K562 (cell line): ENCODE results near the gene LGR6. TPM values are rescaled to one million over a fixed set of nuclear protein-coding genes. Genes with fewer than 3 reads are reported as not detected.
A peak's percentile ranks its signal among the peaks of the same experiment; 100 is the strongest.

Source experiments
- ATAC-seq: fragments of 200-7000 bp; cut with Tn5 transposase; 3 replicates; pipeline ENCODE4 v1.9.1; 2020; ENCODE audit warnings: moderate library complexity
- BruUV-seq: library from RNA; stranded (reverse); fragments of 400-500 nt; replicated peaks from 2 replicates; lab custom pipeline; 2021; lab: Mats Ljungman, UMichigan
- CTCF ChIA-PET: fragments of 300-600 bp; formaldehyde crosslinking; extraction: SDS; loops from one replicate; lab custom pipeline; 2021; ENCODE audit warnings: low intra/inter-chr PET ratio; lab: Yijun Ruan, JAX
- POLR2A ChIA-PET: fragments of 300-600, 350-650 bp; sonication (Branson Sonifier 250); formaldehyde crosslinking; extraction: SDS; loops from one replicate; lab custom pipeline; 2021; ENCODE audit warnings: antibody characterized with exemption, inconsistent platforms; lab: Yijun Ruan, JAX
- DNase-seq, 4 experiments: peaks; one replicate each; pipeline versions ENCODE4 v3.0.0 to v3.0.0-alpha.2; 2011 to 2018; ENCODE audit warnings: low spot score in 3 of 4, mixed read lengths in 3 of 4; ENCODE audit errors: extremely low read depth in 1 of 4
- FAIRE-seq: peaks from 2 replicates; lab custom pipeline; 2011; peaks lifted over from hg19 to GRCh38; lab: Jason Lieb, UNC
- H2AFZ ChIP-seq: 2 replicates; pipeline ENCODE4 v1.6.0; 2011; ENCODE audit warnings: low read depth, low read length, control low read depth, inconsistent platforms
- H3K27ac ChIP-seq: fragments of 200-600 bp; 3 replicates; pipeline ENCODE4 v1.8.0; 2011; ENCODE audit warnings: low read depth, mild to moderate bottlenecking, control low read depth, inconsistent platforms, low read length, moderate library complexity, mixed read lengths; ENCODE audit errors: extremely low read depth
- H3K27me3 ChIP-seq, 2 experiments: fragments of 300-600 bp in 1 of 2; 2 replicates in 1 of 2; 3 replicates in 1 of 2; pipeline versions ENCODE4 v1.6.0 to v1.8.0; 2011; ENCODE audit warnings: inconsistent platforms in 2 of 2, low read length in 2 of 2, mild to moderate bottlenecking in 1 of 2, mixed read lengths in 1 of 2, moderate library complexity in 1 of 2; ENCODE audit not compliant: control insufficient read depth in 2 of 2, insufficient read depth in 2 of 2
- H3K36me3 ChIP-seq: fragments of 300-600 bp; 3 replicates; pipeline ENCODE4 v1.8.0; 2011; ENCODE audit warnings: mild to moderate bottlenecking, low read length, inconsistent platforms; ENCODE audit not compliant: control insufficient read depth, insufficient read depth
- H3K4me1 ChIP-seq, 2 experiments: fragments of 200-600 bp in 1 of 2; replicated peaks in 1 of 2; 2 replicates in 1 of 2; 3 replicates in 1 of 2; pipeline versions ENCODE4 v1.5.1 to v1.8.0; 2011; ENCODE audit warnings: inconsistent platforms in 2 of 2, low read length in 2 of 2, mild to moderate bottlenecking in 1 of 2, mixed read lengths in 1 of 2, moderate library complexity in 1 of 2; ENCODE audit not compliant: control insufficient read depth in 2 of 2, insufficient read depth in 2 of 2
- H3K4me2 ChIP-seq: 2 replicates; pipeline ENCODE4 v1.6.1; 2011; ENCODE audit warnings: low read length, control low read depth, inconsistent platforms, mixed read lengths; ENCODE audit not compliant: insufficient read depth
- H3K4me3 ChIP-seq: fragments of 200-600 bp; sonication (generic), shearing (Covaris generic); 2 replicates; pipeline ENCODE4 v1.5.1; 2016; ENCODE audit warnings: control low read depth, inconsistent platforms
- H3K79me2 ChIP-seq: fragments of 200-600 bp; 3 replicates; pipeline ENCODE4 v1.8.0; 2011; ENCODE audit warnings: low read length, inconsistent platforms; ENCODE audit not compliant: control insufficient read depth, insufficient read depth
- H3K9ac ChIP-seq, 2 experiments: 2 replicates each; pipeline versions ENCODE4 v1.6.0 to v1.6.1; 2011; ENCODE audit warnings: low read depth in 2 of 2, low read length in 2 of 2, control low read depth in 1 of 2, inconsistent platforms in 1 of 2, mild to moderate bottlenecking in 1 of 2, mixed read lengths in 1 of 2; ENCODE audit not compliant: insufficient read depth in 1 of 2
- H3K9me1 ChIP-seq: one replicate; pipeline ENCODE4 v1.6.0; 2011; ENCODE audit warnings: inconsistent platforms, mild to moderate bottlenecking, low read length, moderate library complexity; ENCODE audit not compliant: control insufficient read depth, insufficient read depth
- H3K9me3 ChIP-seq: replicated peaks from 2 replicates; pipeline ENCODE4 v1.5.1; 2011; ENCODE audit warnings: low read depth, low read length, inconsistent platforms; ENCODE audit not compliant: control insufficient read depth, insufficient read depth
- H4K20me1 ChIP-seq: replicated peaks from 2 replicates; pipeline ENCODE4 v1.6.1; 2011; ENCODE audit warnings: low read length, inconsistent platforms, mixed read lengths; ENCODE audit not compliant: control insufficient read depth, insufficient read depth
- EGR1 ChIP-seq: fragments of 450-650 bp; conservative IDR thresholded peaks from 2 replicates; pipeline ENCODE4 v1.6.1; 2017; ENCODE audit warnings: mild to moderate bottlenecking
- MLX ChIP-seq, 2 experiments: fragments of 450-650 bp in 1 of 2; sonication (generic) in 1 of 2; formaldehyde crosslinking; conservative IDR thresholded peaks; 2 replicates each; pipeline versions ENCODE4 v1.4.0 to v1.8.1; 2020 to 2022; ENCODE audit warnings: mild to moderate bottlenecking in 1 of 2, missing genetic modification reagents in 1 of 2
- WGBS: fragments of 100-300 bp; shearing (Covaris generic); methylation state at CpG from one replicate; pipeline ENCODE4 v1.1.6; 2016; ENCODE audit warnings: low coverage, mixed read lengths; ENCODE audit not compliant: insufficient coverage; ENCODE audit errors: missing lambda C conversion rate; 5-methylcytosine and 5-hydroxymethylcytosine counted together
- in situ Hi-C: fragments of 300-500 bp; cut with MboI; formaldehyde crosslinking; loops from 4 replicates; pipeline ENCODE4 v1.15.0; 2018; ENCODE audit warnings: inconsistent platforms, mixed read lengths
- intact Hi-C: fragments of 100-400 bp; cut with micrococcal nuclease; formaldehyde crosslinking; loops from 2 replicates; pipeline ENCODE4 v1.14.2; 2022
- polyA plus RNA-seq, 8 experiments: library from polyadenylated mRNA; depleted of rRNA in 4 of 8; stranded (reverse) in 5 of 8; unstranded in 3 of 8; fragments of >200 nt; fragmentation: Nextera tagmentation in 2 of 8; fragmentation: Illumina TruSeq in 1 of 8; extraction: Ambion mirVana in 2 of 8; extraction: Trizol in 1 of 8; gene quantifications; 2 replicates each; pipeline versions ENCODE4 v1.2.1 to v1.2.3, GENCODE V29; 2011 to 2014; ENCODE audit warnings: inconsistent platforms in 1 of 8, missing spikeins in 1 of 8
- total RNA-seq, 7 experiments: library from RNA; depleted of rRNA in 6 of 7; stranded (reverse); fragments of >200 nt in 6 of 7; fragmentation: Illumina TruSeq in 2 of 7; extraction: Trizol in 2 of 7; gene quantifications; 2 replicates each; pipeline versions ENCODE4 v1.2.1 to v1.2.3, GENCODE V29; 2011 to 2021; ENCODE audit warnings: low replicate concordance in 1 of 7

LGR6 gene
- total and polyA plus RNA-seq, 9 of the 15 experiments (the other 6 are each of a cell fraction or from before 2014, with no cell fraction given): 0.01 to 0.54 (median 0.17) TPM; not detected in 1

DNA sequence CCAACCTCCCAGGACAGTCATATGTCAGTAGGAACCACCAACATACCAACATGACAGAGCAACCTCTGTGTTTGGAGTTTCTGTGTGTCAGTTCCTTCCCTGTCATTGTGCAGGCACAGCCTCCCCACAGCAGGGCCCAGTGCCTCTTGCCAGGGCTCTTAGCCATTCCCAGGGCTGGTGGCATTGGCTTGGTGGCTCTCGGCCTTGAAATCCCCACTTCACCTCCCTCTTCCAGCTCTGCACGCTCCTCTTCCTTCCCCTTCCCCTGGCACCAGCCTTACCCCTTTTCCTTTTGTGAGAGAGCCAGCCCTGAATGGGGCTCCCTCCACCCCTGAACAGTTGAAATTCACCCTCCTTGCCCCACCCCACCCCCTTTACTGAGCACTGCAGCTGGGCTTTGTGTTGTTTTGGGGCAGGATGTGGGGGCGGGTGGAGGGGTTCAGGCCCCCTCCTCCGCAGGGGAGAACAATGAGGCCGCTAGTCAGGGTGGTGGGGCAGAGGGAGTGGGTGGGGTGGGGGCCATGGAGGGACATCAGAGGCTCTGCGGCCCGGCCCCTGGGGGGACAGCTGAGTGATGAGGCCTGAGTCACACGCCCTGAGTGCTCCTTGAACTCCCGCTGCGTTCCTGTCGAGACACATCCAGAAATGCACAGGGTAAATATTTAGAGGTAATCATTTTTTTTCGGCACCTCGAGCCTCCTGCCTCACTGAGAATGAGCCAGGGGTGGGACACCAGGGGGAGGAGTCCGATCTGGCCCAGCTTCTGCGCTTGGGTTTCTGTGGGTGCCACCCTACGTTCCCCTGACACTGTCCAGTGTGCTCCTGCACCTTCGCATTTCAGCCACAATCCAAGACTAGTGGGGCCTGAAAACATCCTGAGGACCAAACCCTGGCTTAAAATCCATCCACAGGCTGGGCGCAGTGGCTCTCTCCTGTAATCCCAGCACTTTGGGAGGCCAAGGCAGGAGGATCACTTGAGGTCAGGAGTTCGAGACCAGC, 28.6 kb downstream of the LGR6 start:
- ATAC-seq (peak; percentile 40), FAIRE-seq (no peak), DNase-seq (no peak)
- Histone ChIP-seq H3K9me1 (no peaks in the 10 kb centered on the region), H3K36me3 (no peaks in the 10 kb centered on the region), H4K20me1 (peaks cover 4% of the 10 kb centered on the region; the same call in 1 of the 2 replicates), H3K27ac (no peak overlapping the region), H3K4me3 (no peak overlapping the region), H3K27me3 (peaks cover 44 to 70% of the 10 kb centered on the region in 2 experiments), H2AFZ (no peak overlapping the region), H3K9me3 (no peaks in the 10 kb centered on the region), H3K9ac (0 out of 4 replicates have a peak overlapping the region, but pooled peaks of 1 of the 2 experiments have one; percentile 41), H3K4me2 (no peak overlapping the region), H3K79me2 (no peaks in the 10 kb centered on the region), H3K4me1 (no peaks in the 10 kb centered on the region)
- no peak for TF ChIP-seq MLX (CRISPR knock-in tag; conservative IDR thresholded peaks at IDR 0.05)
- 0 out of 2 replicates have a peak, but pooled peaks have one; percentile 17 for TF ChIP-seq EGR1
- ChIA-PET CTCF (no interaction called here), POLR2A (interaction anchor here (1.0 to 1.4 kb wide), 2 partner anchors 13 to 86 kb away, joined by 3 to 5 read pairs; no protein-coding TSS in a partner anchor)
- under 1% methylated on average over 12 of the region's 19 CpGs for WGBS
- intact Hi-C loops: no loop called here
- in situ Hi-C loops: loop anchor here (25.0 kb wide), 1 partner anchor 90 kb away; no protein-coding TSS in a partner anchor
- no TSS peak for BruUV-seq
